GM10847 (cell line): ENCODE results near the gene LIPH.

Experiments used
- POLR2A ChIP-seq: IDR thresholded peaks from 2 replicates; pipeline ENCODE4 v1.6.1; 2011; ENCODE audit not compliant: insufficient read length; ENCODE audit errors: extremely low read depth

LIPH gene

DNA sequence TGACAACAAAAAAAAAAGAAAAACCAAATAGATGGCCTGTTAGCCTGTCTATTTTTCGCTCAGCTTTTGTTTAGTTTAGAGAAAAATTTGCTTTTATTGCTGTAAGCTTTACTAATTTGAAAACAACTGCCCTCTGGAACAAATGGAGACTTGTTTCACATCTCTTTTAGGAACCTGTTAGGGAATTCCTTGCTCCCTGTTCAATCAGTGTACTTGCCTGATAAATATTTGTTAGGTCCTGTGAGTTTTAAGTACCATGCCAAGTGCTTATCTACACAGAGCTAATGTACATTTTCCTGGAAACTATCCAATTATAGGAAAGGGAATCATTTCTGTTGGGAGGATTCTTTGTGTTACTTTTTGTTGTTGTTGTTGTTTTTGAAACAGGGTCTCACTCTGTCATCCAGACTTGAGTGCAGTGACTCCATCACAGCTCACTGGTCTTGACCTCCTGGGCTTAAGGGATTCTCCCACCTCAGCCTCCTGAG lies 3.5 kb upstream of the LIPH start:
- TF ChIP-seq POLR2A, result no peak

DNA sequence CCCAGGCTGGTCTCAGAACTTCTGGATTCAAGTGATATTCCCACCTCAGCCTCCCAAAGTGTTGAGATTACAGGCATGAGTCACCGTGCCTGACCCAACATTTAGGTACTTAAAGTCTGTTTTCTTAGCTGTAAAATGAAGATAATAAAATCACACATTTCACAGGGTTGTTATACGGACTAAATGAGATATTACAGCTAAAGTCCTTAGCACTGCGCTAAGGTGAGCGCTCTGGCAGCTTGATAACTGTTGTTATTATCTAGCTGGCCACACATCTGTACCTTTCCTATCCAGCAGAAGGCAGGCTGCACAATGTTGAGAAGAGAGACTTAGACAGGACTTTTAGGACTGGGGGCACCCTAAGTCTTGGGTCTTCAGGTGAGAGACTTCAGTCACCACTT lies 2.7 kb upstream of the LIPH start:
- no peak for TF ChIP-seq POLR2A

DNA sequence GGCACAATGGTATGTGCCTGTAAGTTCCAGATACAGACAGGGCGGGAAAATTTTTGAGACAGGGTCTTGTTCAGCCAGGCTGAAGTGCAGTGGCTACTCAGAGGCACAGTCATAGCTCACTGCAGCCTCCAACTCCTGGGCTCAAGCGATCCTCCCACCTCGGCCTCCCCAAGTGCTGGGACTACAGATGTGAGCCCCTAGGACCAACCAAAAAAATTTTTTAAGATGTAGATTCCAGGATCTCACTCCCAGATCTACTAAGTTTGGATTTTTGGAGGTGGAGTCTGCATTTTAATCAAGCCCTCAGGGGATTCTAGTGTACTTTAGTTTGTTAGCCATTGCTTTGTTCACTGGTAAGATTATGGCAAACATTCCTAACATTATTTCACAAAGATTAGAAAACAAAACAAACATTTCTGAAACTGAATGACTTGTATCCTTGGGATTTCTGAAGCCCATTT lies 2.7 kb downstream of the LIPH start:
- no peak for TF ChIP-seq POLR2A

DNA sequence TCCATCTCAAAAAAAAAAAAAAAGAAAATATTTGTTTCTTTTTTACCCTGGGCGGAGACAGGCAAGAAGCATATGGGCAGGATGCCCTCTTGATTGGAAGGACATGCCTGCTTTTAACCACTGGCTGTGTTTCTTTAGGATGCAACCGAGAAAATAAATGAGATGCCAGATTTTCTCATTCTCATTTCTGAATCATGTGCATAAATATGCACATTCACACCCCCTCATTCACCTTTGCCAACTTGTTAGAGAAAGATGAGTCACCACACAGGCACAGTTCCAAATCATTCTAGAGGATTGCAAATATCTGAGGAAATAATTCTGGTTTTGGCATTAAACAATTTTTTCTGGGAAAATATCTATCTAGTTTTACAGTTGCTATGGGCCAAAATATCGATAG lies 3.3 kb downstream of the LIPH start:
- no peak for TF ChIP-seq POLR2A

DNA sequence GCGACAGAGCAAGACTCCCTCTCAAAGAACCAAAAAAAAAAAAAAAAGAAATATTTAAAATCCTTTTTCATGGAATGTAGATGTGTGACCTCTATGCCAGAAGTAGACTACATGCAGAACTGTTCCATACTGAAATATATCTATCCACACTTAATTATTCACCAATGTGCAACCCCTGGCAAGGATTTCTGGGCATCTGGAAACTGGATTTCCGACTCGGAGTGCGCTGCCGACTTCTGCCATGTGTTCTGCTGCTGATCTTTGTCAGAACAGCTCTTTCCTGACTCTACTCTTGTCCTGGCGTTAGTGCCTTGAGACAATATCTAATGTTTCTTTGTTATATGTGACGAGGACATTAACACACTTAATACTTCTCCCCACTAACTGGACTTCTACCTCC lies 11.7 kb downstream of the LIPH start:
- TF ChIP-seq POLR2A, result no peak

DNA sequence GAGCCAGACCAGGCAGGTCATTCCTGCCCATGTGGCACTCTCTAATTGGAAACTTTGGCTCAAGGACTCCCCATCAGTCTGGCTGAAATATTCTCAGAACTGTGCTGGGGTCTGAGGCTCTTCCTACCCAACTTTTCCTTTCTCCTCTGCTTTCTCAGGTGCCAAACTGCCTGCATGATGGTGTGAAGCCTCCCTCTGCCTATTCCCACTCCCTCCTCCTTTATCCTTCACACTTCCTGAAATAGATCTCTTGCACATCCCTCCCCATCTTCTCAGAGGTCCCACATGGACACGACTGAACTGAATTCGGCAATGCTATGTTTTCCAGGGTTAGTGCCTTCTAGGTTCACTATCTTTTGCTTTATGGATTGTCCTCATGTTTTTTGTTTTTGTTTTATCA lies 12.5 kb downstream of the LIPH start:
- TF ChIP-seq POLR2A, result no peak

DNA sequence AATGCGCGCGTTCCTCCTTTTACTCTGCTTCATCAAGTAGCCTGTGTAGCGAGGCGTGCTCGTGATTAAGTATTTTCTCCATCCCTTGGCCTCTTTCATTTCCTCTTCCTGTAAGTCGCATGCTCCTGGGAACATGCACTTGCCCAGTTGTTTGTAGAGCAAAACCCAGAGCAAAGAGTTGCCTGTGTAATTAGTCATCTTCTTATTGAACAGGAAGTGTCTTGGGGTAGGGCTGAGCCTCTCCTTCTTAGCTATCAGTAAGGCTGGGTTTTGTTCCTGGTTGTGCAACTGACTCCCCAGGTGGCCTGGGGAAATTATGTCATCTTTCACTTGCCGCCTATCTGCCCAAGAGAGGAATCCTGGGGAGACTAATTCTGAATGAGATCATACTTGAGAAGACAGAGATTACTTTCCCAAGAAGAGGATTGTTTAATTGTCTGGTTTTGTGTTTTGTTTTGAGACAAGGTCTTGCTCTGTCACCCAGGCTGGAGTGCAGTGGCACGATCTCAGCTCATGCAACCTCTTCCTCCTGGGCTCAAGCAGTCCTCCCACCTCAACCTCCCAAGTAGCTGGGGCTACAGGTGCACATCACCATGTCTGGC lies 14.9 kb downstream of the LIPH start:
- no peak for TF ChIP-seq POLR2A

DNA sequence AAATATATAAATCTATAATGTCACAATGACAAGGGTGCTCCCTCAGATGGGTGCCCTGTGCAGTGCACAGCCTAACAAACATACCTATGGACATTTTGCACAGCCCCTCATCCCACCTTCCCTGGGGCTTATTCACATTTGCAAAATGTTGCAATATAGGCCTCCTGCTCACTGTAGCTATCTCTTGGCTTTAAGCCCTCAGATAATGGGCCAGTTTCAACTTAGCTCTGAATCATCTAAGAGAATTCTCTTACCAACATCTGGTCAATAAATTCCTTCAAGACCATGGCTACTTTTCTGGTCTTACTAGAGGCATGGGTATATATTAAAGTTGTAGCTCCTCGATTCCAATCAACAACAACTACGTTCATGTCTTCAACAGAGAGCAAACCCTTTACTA lies 17.9 kb downstream of the LIPH start:
- no peak for TF ChIP-seq POLR2A

DNA sequence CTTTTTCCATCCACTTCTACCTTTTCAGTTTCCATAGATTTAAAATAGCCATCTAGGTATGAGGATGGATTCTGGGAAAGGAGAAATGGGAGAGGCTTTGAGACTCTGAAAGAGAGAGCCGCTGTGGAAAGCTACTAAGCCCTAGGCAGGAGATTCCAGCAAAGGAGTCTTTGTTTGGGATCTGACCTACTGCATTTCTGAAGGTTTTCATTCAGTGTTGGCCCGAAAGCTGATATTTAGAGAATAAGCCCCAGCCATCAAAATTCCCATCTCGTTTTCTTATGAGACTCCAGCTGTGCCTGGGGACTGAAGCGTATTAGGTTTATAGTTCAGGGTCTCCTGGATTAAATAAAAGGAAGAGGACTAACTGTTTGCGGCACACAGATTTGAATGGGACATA lies 19.5 kb downstream of the LIPH start:
- TF ChIP-seq POLR2A, result no peak

DNA sequence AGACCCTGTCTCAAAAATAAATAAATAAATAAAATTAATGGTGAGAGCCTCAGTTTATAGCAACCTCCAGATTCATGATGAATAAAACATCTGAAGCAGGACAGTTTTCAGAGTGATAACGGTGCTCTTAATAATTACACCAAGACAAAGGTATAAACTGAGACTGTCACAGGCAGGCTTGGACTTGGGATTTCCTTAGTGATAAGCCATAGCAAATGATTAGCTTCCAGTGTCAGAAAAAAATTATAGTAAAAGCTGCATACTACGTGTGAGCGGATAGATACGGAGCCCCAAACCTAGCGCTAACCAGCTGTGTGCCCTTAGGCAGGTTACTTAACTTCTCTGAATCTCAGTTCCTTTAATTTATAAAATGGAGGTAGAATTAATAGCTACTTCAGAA lies 21.5 kb downstream of the LIPH start:
- no peak for TF ChIP-seq POLR2A

DNA sequence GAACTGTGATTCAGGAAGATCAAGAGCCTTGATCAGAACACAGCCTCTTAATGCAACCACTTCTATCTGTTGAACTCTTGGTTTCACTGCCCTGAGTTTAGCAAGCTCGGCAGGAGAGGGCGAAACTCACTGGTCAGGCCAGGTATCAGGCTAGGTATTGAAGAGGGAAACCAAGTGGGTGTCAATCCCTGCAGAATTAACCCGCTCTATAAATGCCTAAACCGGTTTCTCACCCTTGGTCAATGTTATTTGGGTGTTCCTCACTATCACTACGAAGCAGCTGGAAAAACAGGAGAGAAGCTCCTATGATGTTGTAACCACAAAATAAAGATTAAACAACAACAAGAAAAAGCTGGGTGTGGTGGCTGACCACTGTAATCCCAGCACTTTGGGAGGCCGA lies 23.9 kb downstream of the LIPH start:
- no peak for TF ChIP-seq POLR2A

DNA sequence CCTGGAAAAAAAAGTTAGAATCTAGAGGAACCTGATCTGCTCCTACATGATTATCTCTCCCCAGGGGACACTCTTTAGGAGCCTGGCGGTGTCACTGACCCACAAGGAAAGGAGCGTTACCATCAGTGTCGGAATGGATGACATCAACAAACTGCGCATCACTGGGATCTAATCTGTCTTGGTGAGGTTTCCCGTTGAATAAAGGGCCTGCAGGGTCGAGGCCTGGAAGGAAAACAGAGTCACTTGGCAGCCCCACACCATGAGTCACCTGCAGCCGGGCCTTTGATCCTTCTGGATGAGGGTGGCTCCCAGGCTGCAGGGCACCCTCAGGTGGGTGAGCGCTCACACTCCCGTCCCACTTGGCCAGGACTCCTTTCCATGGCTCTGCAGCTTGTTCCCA lies 25.0 kb downstream of the LIPH start:
- TF ChIP-seq POLR2A, result no peak

DNA sequence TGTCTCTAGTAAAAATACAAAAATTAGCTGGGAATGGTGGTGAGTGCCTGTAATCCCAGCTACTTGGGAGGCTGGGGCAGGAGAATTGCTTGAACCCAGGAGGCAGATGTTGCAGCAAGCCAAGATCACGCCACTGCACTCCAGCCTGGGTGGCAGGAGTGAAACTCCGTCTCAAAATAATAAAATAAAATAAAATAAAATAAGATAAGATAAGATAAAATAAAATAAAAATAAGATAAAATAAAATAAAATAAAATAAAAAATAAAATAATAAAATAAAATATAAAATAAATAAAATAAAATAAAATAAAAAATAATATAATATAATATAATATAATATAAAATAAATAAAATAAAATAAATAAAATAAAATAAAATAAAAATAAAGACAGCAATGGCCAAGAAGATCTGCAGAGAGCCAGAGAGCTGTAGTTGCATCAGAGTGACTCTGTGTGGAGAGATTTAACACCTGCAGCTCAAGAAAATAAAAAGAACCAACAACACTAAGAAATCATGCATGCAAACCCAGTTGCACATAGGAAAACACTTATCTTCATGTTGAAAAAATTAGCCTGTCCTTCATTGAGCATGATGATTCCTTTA lies 25.9 kb downstream of the LIPH start:
- TF ChIP-seq POLR2A, result no peak

DNA sequence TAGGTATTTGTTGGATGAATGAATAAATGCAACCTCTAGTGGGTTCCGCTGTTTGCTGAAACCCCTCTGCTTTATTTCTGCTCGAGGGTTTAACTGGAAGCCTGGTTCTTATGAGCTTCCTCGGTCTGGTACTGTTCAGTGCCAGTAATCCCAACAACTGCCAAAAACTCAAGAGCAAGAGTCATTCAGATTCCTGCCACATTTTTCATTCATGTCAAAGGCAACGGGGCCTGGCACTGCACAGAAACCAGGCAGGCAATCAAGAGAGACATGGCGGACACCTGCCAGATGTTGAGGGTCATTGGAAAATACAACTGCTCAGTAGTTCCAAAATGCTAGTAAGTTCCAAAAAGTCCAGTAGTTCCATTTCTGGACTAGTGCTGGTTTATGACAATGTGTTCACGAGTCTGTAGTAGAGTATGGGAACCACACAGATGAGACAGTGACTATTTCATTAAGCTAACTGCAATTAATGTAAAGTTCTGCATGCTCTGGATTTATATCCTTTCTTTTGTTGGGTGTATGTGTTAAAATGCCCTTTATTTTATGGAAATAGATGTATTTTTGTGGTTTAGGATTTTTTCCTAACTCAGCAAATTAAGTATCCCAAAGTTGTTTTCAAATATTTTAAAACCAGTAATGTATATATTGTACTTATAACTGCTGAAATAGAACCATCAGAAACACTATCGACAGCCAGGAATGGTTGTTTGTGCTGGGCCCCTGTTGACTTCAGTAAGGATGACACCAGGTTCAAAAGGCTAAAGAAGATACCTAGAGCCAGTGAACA lies 30.8 kb downstream of the LIPH start:
- TF ChIP-seq POLR2A, result no peak

DNA sequence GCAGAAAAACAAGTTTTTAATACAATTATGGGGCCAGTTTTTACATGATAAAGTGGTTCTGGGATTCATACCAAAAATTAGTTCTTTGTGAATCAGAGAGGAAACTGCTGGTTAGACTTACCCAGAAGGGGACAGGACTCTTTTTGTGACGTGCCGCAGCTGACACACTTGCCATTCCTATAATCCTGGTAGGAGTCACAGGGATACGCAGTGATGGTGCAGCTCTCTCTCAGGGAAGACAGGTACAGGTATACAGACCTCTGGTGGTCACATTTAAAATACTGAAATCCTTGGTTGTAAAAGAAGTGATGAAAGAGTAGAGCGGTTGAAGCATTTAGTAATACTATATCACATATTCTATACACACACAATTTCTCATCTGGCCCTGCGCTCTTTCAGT lies 33.4 kb downstream of the LIPH start:
- no peak for TF ChIP-seq POLR2A

DNA sequence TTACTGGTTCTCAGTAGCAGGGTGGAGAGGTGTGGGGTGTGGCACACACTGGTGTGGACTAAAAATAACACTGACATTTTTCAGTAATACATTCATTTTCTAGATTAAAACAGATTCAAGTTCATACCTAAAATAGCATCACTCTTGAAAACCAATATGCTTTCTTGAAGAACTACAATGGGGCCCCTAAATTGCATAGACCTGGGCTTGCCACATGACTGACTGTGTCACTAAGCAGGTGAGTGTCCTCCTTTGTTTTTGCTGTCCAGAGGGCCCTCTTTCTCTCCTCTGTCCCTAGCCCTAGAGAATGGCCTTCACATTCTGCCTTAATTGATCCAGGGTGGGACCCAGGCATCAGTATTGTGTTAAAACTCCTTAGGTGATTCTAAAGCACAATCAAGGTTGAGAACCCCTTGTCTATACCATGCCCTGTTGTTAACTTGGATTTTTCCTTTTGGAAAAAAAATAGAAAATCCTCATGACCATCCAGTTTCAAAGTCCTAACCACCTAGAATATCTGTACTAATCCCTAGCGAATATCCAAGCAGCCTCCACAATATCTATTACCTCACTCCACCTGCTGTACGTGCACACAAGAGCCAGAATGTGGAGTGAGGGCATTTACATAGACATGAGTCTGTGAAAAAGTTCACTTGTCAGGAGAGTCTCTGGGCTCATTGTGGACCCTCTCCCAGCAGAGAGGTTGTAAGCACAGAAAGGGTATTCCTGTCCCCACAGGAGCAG lies 34.8 kb downstream of the LIPH start:
- no peak for TF ChIP-seq POLR2A
